ENCODE measurements around the gene ABLIM2. TPM values are rescaled to one million over a fixed set of nuclear protein-coding genes. Genes with fewer than 3 reads are reported as not detected.

Gene ABLIM2
- polyA plus RNA-seq, 1 donor from 2014 or later, result 14.9 TPM

GRCh38 chr4:8147231-8147970 is 11.2 kb downstream of the ABLIM2 start:
- TF ChIP-seq REST (IDR thresholded peaks at IDR 0.05; ENCODE audit: borderline replicate concordance) (peak; percentile 31), RAD21 (conservative IDR thresholded peaks at IDR 0.05) (no peak)
- no peaks in the 10 kb centered on the region for H3K36me3 ChIP-seq (ENCODE audit: insufficient read depth, low read length)
- no peak overlapping the region for H3K4me2 ChIP-seq (ENCODE audit: low read length)
- no peaks in the 10 kb centered on the region for H3K9me2 ChIP-seq (ENCODE audit: insufficient read depth, low read length)
- H3K79me2 ChIP-seq (replicated peaks; ENCODE audit: insufficient read depth, low read length), result no peaks in the 10 kb centered on the region
- H4K20me1 ChIP-seq (ENCODE audit: insufficient read depth), result no peaks in the 10 kb centered on the region
- H3F3A ChIP-seq (ENCODE audit: insufficient read depth, low read length, poor library complexity, severe bottlenecking), result no peaks in the 10 kb centered on the region
- H3K9me3 ChIP-seq (ENCODE audit: low read length), result no peaks in the 10 kb centered on the region
- H3K27me3 ChIP-seq (ENCODE audit: insufficient read depth, low read depth, low read length), result no peaks in the 10 kb centered on the region
- H3K9ac ChIP-seq (ENCODE audit: low read length), result no peak overlapping the region
- peak overlapping the region; percentile 69 for H3K27ac ChIP-seq (ENCODE audit: low read length)
- no peak overlapping the region for H2AFZ ChIP-seq (ENCODE audit: low read depth, low read length)
- peak overlapping the region; percentile 21 for H3K4me3 ChIP-seq (ENCODE audit: low read length)

- TF ChIP-seq MXI1 (conservative IDR thresholded peaks at IDR 0.05; ENCODE audit: poor library complexity, severe bottlenecking) (no peak), EP300 (conservative IDR thresholded peaks at IDR 0.05; ENCODE audit: poor library complexity, severe bottlenecking) (no peak)
- H3K36me3 ChIP-seq (ENCODE audit: insufficient read depth, low read length), result no peaks in the 10 kb centered on the region
- no peak overlapping the region for H2AFZ ChIP-seq (ENCODE audit: low read depth, low read length)
- peak overlapping the region; percentile 4 for H3K4me3 ChIP-seq (ENCODE audit: low read length)
- H3K27ac ChIP-seq (ENCODE audit: low read length), result peak overlapping the region; percentile 69
- H4K20me1 ChIP-seq (ENCODE audit: insufficient read depth), result no peaks in the 10 kb centered on the region
- H3K9me3 ChIP-seq (ENCODE audit: low read length), result no peaks in the 10 kb centered on the region
- H3K79me2 ChIP-seq (replicated peaks; ENCODE audit: insufficient read depth, low read length), result no peaks in the 10 kb centered on the region
- no peaks in the 10 kb centered on the region for H3K27me3 ChIP-seq (ENCODE audit: insufficient read depth, low read depth, low read length)
- no peak overlapping the region for H3K4me2 ChIP-seq (ENCODE audit: low read length)
- no peaks in the 10 kb centered on the region for H3K9me2 ChIP-seq (ENCODE audit: insufficient read depth, low read length)
- H3K9ac ChIP-seq (ENCODE audit: low read length), result peak overlapping the region; percentile 40
- no peaks in the 10 kb centered on the region for H3F3A ChIP-seq (ENCODE audit: insufficient read depth, low read length, poor library complexity, severe bottlenecking)
These were observed 12.5 kb downstream of the ABLIM2 start for GRCh38 chr4:8146157-8146556.

GRCh38 chr4:8144359-8144758 is 14.3 kb downstream of the ABLIM2 start:
- peak overlapping the region; percentile 14 for H3K9ac ChIP-seq (ENCODE audit: low read length)
- H3K9me3 ChIP-seq (ENCODE audit: low read length), result no peaks in the 10 kb centered on the region
- H3K9me2 ChIP-seq (ENCODE audit: insufficient read depth, low read length), result no peaks in the 10 kb centered on the region
- no peak overlapping the region for H3K4me3 ChIP-seq (ENCODE audit: low read length)
- H3K27me3 ChIP-seq (ENCODE audit: insufficient read depth, low read depth, low read length), result no peaks in the 10 kb centered on the region
- H4K20me1 ChIP-seq (ENCODE audit: insufficient read depth), result no peaks in the 10 kb centered on the region
- no peak overlapping the region for H3K4me2 ChIP-seq (ENCODE audit: low read length)
- no peaks in the 10 kb centered on the region for H3F3A ChIP-seq (ENCODE audit: insufficient read depth, low read length, poor library complexity, severe bottlenecking)
- H3K36me3 ChIP-seq (ENCODE audit: insufficient read depth, low read length), result no peaks in the 10 kb centered on the region
- no peak overlapping the region for H2AFZ ChIP-seq (ENCODE audit: low read depth, low read length)
- H3K27ac ChIP-seq (ENCODE audit: low read length), result peak overlapping the region; percentile 15
- H3K79me2 ChIP-seq (replicated peaks; ENCODE audit: insufficient read depth, low read length), result no peaks in the 10 kb centered on the region
- TF ChIP-seq EP300 (conservative IDR thresholded peaks at IDR 0.05; ENCODE audit: poor library complexity, severe bottlenecking) (no peak), MXI1 (conservative IDR thresholded peaks at IDR 0.05; ENCODE audit: poor library complexity, severe bottlenecking) (no peak), TAF1 (IDR thresholded peaks at IDR 0.05; ENCODE audit: low read depth) (no peak)

Data from neural cell (in vitro differentiated cells).